Measurements from ENCODE around the gene TRPM3.

TRPM3 gene

DNA sequence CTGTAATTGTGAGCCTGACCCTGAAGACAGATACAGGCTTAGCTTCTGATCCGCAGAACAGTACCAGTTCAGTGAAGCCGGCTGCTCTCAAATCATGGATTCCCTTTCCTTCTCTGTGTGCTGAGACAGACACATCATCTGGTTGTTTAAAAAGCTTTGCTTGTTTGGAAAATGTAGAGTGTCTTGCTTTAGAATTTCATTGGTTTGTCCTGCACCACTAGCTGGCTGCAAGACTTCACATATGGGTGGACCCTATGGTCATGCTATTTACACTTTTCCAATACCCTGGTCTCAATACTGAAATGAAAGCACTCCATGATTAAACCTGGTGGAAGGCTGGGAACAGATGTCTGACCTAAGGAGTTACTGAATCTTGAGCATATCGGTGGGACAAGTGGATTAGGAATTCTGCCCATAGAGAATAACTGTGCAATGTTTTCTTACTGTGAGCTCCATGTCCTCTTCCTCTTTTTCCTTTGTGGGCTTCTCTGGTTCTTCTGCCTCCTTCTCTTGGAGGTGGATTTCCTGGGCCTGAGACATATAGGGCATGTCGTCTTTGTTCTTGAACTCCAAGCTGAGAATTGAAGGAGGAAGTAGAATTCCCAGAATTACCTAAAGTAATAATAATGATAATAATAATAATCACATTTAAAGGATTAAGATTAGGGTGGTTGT lies 505.8 kb downstream of the TRPM3 start:
- TF ChIP-seq, protein P1, sequence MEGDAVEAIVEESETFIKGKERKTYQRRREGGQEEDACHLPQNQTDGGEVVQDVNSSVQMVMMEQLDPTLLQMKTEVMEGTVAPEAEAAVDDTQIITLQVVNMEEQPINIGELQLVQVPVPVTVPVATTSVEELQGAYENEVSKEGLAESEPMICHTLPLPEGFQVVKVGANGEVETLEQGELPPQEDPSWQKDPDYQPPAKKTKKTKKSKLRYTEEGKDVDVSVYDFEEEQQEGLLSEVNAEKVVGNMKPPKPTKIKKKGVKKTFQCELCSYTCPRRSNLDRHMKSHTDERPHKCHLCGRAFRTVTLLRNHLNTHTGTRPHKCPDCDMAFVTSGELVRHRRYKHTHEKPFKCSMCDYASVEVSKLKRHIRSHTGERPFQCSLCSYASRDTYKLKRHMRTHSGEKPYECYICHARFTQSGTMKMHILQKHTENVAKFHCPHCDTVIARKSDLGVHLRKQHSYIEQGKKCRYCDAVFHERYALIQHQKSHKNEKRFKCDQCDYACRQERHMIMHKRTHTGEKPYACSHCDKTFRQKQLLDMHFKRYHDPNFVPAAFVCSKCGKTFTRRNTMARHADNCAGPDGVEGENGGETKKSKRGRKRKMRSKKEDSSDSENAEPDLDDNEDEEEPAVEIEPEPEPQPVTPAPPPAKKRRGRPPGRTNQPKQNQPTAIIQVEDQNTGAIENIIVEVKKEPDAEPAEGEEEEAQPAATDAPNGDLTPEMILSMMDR (IDR thresholded peaks at IDR 0.05; ENCODE audit: insufficient read depth, low read depth, low read length, missing control alignments): no peak
- H3K4me3 ChIP-seq (ENCODE audit: low read depth, low read length): no peak overlapping the region
- DNase-seq (ENCODE audit: low read depth): no peak

DNA sequence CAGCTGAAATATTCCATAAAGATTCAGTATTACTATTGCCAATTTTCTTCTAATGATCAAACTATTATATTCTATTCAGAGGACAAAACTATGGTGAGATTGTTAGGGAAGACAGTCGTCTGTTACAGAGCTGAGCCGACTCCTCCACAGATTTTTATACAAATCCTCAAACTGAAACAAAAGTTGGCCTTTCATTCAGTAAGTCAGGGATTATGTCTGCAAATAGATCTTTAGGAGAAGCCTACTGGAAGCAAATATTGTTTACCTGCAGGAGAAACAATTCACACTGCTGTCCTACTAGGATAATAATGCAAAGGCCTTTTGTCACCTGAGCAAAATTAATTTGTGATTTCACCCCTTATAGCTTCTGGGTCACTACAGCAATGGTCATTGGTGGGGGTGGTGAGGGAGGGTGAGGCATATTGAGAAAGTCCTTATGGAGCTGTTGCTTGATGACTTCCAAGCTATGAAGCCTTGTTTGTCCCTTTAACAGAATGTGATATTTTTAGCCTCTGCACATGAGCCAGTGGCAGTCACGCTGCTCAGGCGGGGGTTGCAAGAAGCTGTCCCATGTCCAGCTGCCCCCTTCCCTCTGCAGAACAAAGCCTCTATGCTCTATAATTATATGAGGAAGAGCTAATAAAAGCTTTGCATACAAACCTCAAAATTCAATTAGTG lies 506.5 kb downstream of the TRPM3 start:
- TF ChIP-seq, protein P1 (IDR thresholded peaks at IDR 0.05; ENCODE audit: insufficient read depth, low read depth, low read length, missing control alignments): no peak
- no peak overlapping the region for H3K4me3 ChIP-seq (ENCODE audit: low read depth, low read length)
- DNase-seq (ENCODE audit: low read depth): no peak

DNA sequence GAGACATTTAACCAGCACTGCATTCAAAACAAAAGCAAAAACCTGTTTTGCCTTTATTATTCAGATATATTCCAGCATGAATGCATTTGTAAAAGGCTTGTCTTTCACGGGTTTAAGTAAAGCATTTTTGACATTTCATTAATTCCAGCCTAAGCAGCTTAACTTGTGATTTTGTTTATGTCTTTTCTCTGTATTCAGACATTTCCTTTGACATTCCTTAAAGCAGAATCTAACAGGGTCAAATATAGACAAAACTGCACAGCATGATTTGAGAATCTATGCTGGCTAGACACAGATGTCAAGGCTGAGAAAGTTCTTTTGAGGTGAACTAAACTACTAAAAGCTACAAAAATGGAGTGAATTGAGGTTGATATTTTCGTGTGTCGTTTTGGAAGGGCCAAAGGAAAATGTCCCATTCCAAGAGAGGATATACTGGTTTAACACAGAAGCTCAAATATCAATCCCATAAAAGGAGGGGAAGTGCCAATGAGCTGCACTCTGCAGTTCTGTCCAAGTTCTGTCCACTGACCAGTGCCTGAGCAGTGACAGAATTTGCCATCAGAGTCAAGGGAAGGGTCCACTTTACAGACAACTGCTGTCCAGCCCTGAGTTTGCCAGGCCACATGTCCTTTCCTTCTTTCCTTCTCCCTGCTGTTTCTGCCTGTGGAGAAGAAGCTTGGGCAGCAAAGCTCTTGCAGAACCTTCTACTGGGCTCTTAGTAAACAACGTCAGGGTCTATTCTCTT lies 508.2 kb downstream of the TRPM3 start:
- TF ChIP-seq, protein P1 (IDR thresholded peaks at IDR 0.05; ENCODE audit: insufficient read depth, low read depth, low read length, missing control alignments): no peak
- H3K4me3 ChIP-seq (ENCODE audit: low read depth, low read length): no peak overlapping the region
- no peak for DNase-seq (ENCODE audit: low read depth)

DNA sequence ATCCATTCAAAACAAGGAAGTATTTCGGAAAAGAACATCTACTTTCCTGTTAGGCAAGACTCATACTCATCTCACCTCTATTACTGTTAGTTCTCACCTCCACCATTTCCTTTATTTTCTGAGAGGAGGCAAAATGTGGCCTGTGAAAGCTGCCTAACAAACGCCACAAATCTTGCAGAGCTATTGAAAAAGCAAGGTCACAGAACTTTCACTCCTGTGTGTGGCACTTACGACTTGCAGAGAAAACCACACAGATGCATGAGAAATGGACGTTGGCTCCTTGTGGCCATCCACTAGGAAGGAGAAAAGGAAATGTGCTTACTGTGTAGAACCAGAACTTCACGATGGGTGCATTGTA lies 511.2 kb downstream of the TRPM3 start:
- TF ChIP-seq, protein P1 (IDR thresholded peaks at IDR 0.05; ENCODE audit: insufficient read depth, low read depth, low read length, missing control alignments): no peak
- no peak overlapping the region for H3K4me3 ChIP-seq (ENCODE audit: low read depth, low read length)
- no peak for DNase-seq (ENCODE audit: low read depth)

DNA sequence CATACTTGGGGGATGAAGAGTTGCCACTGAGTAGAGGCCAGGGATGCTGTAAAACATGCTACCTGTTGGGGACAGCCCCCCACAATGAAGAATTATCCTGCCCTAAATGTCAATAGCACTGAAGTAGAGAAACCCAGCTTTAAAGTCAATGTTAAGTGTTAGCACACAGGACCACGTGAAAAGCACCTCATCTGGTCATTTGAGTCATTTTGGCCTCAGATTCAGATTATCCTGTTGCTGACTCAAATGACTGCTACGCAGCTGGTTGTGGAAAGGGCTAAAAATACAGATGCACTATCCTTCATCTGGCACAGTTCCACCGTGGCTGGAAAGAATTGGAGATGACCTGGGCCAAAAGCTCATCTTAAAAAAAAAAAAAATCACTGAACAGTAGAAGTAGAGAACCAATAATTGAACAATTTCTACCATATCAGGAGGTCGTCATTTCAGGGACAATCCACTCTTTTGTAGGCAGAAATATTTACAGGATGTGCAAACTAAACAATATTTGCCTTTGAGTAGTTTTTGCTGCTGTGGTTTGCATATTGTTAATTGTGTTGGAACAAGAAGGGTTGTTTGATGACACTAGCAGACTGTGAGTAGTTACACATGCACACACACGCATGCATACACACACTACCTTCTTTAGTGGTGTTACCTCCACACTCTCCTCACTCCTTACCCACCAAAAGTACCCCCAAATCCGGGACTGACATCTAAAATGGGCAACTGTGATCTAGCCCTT lies 511.7 kb downstream of the TRPM3 start:
- DNase-seq (ENCODE audit: low read depth): no peak
- TF ChIP-seq, protein P1 (IDR thresholded peaks at IDR 0.05; ENCODE audit: insufficient read depth, low read depth, low read length, missing control alignments): no peak
- no peak overlapping the region for H3K4me3 ChIP-seq (ENCODE audit: low read depth, low read length)

DNA sequence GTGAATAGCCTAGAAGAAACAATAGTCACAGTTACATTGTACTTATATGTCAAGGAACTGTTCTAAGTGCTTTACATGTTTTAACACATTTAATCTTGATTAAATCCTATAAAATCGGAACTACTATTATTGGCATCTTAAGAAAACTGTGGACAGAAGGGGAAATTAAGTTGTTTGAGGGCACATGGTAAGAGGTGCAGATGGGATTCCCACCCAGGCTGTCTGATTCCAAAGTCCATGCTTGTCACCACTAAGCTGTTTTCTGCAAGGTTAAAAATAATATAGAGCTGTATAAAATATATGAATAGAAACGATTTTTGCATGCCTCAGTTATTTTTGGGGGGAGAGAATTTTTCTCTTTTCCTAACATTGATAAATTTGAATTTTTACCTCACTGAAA lies 512.4 kb downstream of the TRPM3 start:
- TF ChIP-seq, protein P1 (IDR thresholded peaks at IDR 0.05; ENCODE audit: insufficient read depth, low read depth, low read length, missing control alignments): no peak
- no peak for DNase-seq (ENCODE audit: low read depth)

More for the DNA sequence above, 512.4 kb downstream of the TRPM3 start:
- no peak overlapping the region for H3K4me3 ChIP-seq (ENCODE audit: low read depth, low read length)
